Parathyroid adenoma (tissue), 2 donors: ENCODE results near the gene ZCCHC17.

Source experiments
- H2AFZ ChIP-seq: fragments of 300-600 bp; sonication (generic); one replicate; pipeline ENCODE4 v1.7.0; 2017; ENCODE audit warnings: antibody characterized with exemption, mild to moderate bottlenecking
- H3K27ac ChIP-seq: fragments of 300-600 bp; sonication (generic); one replicate; pipeline ENCODE4 v1.7.0; 2017
- H3K27me3 ChIP-seq: fragments of 300-600 bp; sonication (generic); one replicate; pipeline ENCODE4 v1.7.0; 2017; ENCODE audit warnings: low read length; ENCODE audit not compliant: control insufficient read depth, insufficient read depth
- H3K36me3 ChIP-seq: fragments of 300-600 bp; sonication (generic); one replicate; pipeline ENCODE4 v1.7.0; 2017; ENCODE audit warnings: low read length; ENCODE audit not compliant: control insufficient read depth, insufficient read depth
- H3K4me1 ChIP-seq: fragments of 300-600 bp; sonication (generic); one replicate; pipeline ENCODE4 v1.7.0; 2017; ENCODE audit warnings: control low read depth
- H3K4me2 ChIP-seq: fragments of 300-600 bp; sonication (generic); one replicate; pipeline ENCODE4 v1.7.0; 2017; ENCODE audit warnings: low read length
- H3K4me3 ChIP-seq: fragments of 300-600 bp; sonication (generic); one replicate; pipeline ENCODE4 v1.7.0; 2017; ENCODE audit warnings: low read depth, low read length
- H3K79me2 ChIP-seq: fragments of 300-600 bp; sonication (generic); one replicate; pipeline ENCODE4 v1.7.0; 2017; ENCODE audit warnings: control low read depth
- H3K9ac ChIP-seq: fragments of 300-600 bp; sonication (generic); one replicate; pipeline ENCODE4 v1.7.0; 2017; ENCODE audit warnings: mild to moderate bottlenecking
- H3K9me3 ChIP-seq: fragments of 300-600 bp; sonication (generic); one replicate; pipeline ENCODE4 v1.7.0; 2017; ENCODE audit warnings: low read length; ENCODE audit not compliant: control insufficient read depth
- TF ChIP-seq, protein P1 (sequence below): fragments of 300-600 bp; sonication (generic); IDR thresholded peaks from one replicate; pipeline ENCODE4 v1.7.0; 2017; ENCODE audit warnings: antibody characterized with exemption, mild to moderate bottlenecking
- donor health status: primary hyperparathyroidism.

The ZCCHC17 gene

DNA sequence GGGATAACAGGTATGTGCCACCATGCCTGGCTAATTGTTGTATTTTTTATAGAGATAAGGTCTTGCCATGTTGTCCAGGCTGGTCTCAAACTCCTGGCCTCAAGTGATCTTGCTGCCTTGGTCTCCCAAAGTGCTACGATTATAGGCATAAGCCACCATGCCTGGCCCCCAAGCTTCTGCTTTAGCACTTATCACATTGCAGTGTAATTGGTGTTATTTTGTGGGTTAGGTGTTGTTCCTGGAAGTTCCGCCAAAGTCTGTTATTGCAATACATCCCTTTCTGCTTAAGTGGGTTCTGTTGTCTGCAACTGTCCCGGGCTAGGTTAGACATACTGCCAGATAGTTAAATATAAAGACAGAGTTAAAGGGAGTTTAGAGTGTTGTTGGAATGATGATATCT lies 3.4 kb downstream of the ZCCHC17 start:
- no peak overlapping the region for H3K27ac ChIP-seq
- H3K4me3 ChIP-seq: no peak overlapping the region
- TF ChIP-seq, protein P1, sequence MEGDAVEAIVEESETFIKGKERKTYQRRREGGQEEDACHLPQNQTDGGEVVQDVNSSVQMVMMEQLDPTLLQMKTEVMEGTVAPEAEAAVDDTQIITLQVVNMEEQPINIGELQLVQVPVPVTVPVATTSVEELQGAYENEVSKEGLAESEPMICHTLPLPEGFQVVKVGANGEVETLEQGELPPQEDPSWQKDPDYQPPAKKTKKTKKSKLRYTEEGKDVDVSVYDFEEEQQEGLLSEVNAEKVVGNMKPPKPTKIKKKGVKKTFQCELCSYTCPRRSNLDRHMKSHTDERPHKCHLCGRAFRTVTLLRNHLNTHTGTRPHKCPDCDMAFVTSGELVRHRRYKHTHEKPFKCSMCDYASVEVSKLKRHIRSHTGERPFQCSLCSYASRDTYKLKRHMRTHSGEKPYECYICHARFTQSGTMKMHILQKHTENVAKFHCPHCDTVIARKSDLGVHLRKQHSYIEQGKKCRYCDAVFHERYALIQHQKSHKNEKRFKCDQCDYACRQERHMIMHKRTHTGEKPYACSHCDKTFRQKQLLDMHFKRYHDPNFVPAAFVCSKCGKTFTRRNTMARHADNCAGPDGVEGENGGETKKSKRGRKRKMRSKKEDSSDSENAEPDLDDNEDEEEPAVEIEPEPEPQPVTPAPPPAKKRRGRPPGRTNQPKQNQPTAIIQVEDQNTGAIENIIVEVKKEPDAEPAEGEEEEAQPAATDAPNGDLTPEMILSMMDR: no peak
- H3K9ac ChIP-seq: no peak overlapping the region
- H3K9me3 ChIP-seq: no peaks in the 10 kb centered on the region
- peaks cover 6% of the 10 kb centered on the region for H3K4me1 ChIP-seq
- H3K4me2 ChIP-seq: no peak overlapping the region
- H3K36me3 ChIP-seq: no peaks in the 10 kb centered on the region
- H3K79me2 ChIP-seq: peaks cover 28% of the 10 kb centered on the region
- H3K27me3 ChIP-seq: no peaks in the 10 kb centered on the region
- H2AFZ ChIP-seq: no peak overlapping the region

DNA sequence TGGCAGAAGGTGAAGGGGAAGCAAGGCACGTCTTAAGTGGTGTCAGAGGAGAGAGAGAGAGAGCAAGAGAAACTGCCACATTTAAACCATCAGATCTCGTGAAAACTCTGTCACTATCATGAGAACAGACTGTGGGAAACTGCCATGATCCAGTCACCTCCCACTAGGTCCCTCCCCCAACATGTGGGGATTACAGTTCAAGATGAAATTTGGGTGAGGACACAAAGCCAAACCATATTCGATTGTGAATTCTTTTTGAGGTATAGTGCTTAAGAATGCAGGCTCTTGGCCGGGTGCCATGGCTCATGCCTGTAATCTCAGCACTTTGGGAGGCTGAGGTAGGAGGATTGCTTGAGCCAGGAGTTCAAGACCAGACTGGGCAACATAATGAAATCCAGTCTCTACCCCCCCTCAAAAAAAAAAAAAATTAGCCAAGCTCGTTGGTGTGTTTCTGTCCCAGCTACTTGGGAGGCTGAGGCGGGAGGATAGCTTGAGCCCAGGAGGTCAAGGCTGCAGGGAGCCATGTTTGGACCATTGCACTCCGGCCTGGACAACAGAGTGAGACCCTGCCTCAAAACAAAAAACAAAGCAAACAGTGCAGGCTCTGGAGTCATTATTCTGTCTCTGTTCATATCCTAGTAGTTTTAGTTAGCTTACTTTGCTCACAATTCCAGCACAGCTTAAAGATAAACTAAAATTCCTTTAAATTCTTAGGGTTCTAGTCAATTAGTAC lies 6.0 kb downstream of the ZCCHC17 start:
- peaks cover 18% of the 10 kb centered on the region for H3K79me2 ChIP-seq
- no peak overlapping the region for H3K9ac ChIP-seq
- H3K4me1 ChIP-seq: peaks cover 2% of the 10 kb centered on the region
- no peaks in the 10 kb centered on the region for H3K27me3 ChIP-seq
- no peaks in the 10 kb centered on the region for H3K9me3 ChIP-seq
- no peak overlapping the region for H3K4me2 ChIP-seq
- H3K27ac ChIP-seq: no peak overlapping the region
- H2AFZ ChIP-seq: no peak overlapping the region
- TF ChIP-seq, protein P1: no peak
- H3K36me3 ChIP-seq: no peaks in the 10 kb centered on the region
- no peak overlapping the region for H3K4me3 ChIP-seq

DNA sequence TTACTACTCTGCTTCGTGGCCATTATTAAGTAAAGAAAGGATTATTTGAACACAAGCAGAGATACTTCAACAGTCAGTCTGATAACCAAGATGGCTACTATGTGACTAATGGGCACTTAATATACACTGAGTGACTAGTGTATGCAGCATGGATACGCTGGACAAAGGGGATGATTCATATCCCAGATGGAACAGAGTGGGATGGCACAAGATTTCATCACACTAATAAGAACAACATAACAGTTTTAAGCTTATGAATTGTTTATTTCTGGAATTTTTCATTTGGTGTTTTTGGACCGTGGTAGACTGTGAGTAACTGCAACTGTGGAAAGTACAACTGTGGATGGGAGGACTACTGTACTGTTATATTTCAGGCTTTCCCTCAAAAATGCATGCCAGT lies 9.4 kb downstream of the ZCCHC17 start:
- TF ChIP-seq, protein P1: no peak
- Histone ChIP-seq H2AFZ (no peak overlapping the region), H3K27me3 (no peaks in the 10 kb centered on the region), H3K4me2 (no peak overlapping the region), H3K36me3 (no peaks in the 10 kb centered on the region), H3K79me2 (peaks cover 9% of the 10 kb centered on the region), H3K27ac (no peak overlapping the region), H3K4me1 (no peaks in the 10 kb centered on the region), H3K9ac (no peak overlapping the region), H3K4me3 (no peak overlapping the region), H3K9me3 (no peaks in the 10 kb centered on the region)

DNA sequence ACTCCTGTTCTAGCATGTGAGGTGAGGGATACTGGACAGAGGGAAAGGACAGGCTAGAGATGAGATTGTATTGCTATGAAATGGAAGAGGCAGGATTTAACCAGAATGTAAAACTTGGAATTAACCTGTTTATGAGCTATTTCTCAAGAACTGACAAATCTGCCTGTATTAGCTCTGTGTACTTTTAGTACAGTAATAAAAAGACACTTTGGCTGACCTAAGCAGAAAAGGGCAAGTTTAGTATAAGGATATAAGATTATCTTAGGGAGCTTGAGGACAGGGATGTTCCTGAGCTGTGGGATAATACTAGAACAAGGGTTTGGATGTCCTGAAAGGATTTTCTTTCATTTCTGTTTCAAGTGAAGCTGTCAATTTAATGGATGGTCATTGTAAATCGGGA lies 11.2 kb downstream of the ZCCHC17 start:
- TF ChIP-seq, protein P1: no peak
- H3K79me2 ChIP-seq: peaks cover 5% of the 10 kb centered on the region

DNA sequence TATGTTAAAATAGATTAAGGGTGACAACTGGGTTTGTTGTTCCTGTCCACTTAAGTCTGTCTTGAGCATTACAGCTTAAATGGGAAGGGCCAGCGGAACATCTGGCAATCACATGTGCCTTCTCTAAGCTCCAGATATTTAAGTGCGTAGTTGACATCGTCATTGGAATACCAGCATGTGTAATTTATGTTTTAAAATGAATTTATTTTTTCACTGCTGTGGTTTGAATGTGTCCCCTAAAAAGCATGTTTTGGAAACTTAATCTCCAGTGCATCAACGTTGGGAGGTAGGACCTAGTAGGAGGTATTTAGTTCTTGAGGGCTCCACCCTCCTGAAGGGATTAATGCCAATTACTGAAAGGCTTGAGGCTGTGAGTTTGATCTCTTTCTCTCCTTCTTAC lies 13.4 kb downstream of the ZCCHC17 start:
- no peaks in the 10 kb centered on the region for H3K9me3 ChIP-seq
- H3K4me1 ChIP-seq: no peaks in the 10 kb centered on the region
- no peak overlapping the region for H3K4me3 ChIP-seq
- no peaks in the 10 kb centered on the region for H3K36me3 ChIP-seq
- H3K27me3 ChIP-seq: no peaks in the 10 kb centered on the region
- no peak overlapping the region for H3K4me2 ChIP-seq
- H3K27ac ChIP-seq: no peak overlapping the region
- no peak overlapping the region for H3K9ac ChIP-seq
- H2AFZ ChIP-seq: no peak overlapping the region
- TF ChIP-seq, protein P1: no peak
- peaks cover 2% of the 10 kb centered on the region for H3K79me2 ChIP-seq

More for the DNA sequence above, 11.2 kb downstream of the ZCCHC17 start:
- H3K9me3 ChIP-seq: no peaks in the 10 kb centered on the region
- no peaks in the 10 kb centered on the region for H3K27me3 ChIP-seq
- no peak overlapping the region for H3K4me2 ChIP-seq
- no peaks in the 10 kb centered on the region for H3K4me1 ChIP-seq
- no peak overlapping the region for H3K27ac ChIP-seq
- H3K36me3 ChIP-seq: no peaks in the 10 kb centered on the region
- no peak overlapping the region for H2AFZ ChIP-seq
- H3K4me3 ChIP-seq: no peak overlapping the region
- no peak overlapping the region for H3K9ac ChIP-seq
